Stimulated activated CD8-positive, alpha-beta memory T cell treated with anti-CD3 and anti-CD28 coated beads, Interleukin-15, amount 100 ng/mL, for 1 hour (primary cell): ENCODE measurements around the gene GUCD1.

ENCODE experiments used
- DNase-seq: peaks from one replicate; pipeline ENCODE4 v3.0.0-alpha.2; 2020; ENCODE audit warnings: low read depth

Gene GUCD1

DNA sequence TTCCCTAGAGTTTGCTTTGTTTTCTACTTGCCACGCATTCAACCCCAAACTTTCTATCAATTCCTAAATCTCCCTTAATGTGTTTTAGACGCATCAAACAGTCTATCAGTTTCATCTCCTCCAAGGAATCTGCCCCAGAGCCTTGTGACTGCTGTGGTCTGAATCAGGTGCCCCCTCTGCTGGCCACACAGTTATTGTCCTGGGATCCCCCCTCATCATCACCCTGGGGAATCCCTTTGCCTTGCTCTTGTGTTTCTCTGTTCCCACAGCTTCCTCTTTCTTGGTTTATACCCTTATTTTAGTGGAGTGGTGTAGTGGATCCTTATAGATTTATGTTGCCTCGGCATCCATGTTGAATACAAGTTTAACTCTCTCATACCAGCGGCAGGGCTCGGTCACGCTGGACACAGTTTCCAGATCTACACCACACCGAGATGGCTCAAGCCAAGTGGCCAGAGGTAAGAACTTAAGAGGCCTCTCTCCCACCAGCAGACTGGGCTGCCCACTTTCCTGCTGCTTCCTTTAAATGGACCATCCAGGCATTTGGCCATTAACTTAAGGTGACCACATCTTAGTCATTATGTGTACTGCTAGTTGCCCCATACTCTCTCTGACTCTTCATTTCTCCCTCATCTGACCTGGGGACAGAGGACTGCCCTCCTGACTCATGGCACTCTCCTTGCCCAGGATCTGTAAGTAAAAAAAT lies 51.6 kb downstream of the GUCD1 start:
- DNase-seq = peak; percentile 46

DNA sequence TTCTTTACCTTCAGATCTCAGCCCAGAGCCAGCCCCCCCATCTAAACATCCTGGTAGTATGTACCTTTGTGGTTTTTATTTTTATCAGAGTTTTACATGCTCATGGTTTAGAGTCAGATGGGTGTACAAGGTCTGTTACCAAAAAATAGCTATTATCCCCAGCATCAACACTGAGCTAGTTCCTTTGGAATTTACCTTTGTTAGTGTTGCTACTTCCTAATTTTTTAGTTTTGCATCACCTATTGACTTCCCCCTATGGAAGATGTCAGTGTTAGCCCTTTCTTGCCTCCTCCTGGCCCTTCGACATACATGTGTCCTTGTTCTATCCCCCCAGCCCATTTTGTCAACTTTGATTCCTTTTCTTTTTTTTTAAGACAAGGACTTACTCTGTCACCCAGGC lies 52.4 kb downstream of the GUCD1 start:
- no peak for DNase-seq

DNA sequence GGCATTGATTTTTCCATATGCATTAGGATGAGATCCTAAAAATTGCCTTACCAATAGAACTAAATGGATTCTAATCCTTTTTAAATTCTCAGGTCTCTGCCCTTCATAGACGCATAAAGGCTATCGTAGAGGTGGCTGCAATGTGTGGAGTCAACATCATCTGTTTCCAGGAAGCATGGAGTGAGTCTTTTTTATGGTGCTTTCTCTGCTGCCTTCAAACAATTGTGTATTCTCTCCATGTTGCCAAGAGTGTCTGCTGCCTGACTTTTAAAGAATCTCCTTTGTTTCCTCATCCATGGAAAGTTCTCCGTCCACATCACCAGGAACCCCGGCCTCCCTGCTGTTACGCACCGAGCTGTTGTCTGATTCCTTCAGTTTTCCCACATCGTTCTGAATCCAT lies 52.9 kb downstream of the GUCD1 start:
- DNase-seq = no peak

DNA sequence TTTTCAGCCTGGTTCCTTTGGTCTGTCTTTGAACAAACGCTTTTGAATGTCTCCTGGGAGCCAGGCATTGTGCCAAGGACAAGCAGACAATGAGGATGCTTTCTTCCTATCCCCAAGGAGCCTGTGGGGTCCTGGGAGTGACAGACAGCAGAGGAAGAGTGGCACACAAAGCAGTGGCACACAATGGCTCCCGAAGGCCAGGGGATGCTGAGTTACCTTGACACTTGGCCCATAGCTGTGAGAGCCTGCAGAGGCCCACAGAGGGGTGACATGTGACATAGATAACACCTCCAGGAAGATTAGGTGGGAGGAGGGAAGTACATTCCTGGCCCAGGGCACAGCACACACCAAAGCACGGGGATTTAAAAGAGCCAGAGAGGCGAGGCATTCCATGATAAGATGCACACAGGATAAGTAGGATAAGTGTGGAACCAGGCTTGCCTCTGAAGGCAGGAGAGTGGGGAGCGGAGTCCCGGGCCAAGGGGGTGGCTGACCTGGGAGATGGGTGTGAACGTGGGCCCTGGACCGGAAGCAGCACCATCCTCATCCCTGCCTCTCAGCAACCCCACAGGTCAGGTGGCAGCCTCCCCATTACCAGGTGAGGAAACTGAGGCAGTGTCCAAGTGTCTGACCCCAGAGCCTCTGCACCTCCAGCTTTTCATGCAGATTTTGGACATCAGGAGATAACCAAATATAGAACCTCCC lies 53.5 kb downstream of the GUCD1 start:
- no peak for DNase-seq

DNA sequence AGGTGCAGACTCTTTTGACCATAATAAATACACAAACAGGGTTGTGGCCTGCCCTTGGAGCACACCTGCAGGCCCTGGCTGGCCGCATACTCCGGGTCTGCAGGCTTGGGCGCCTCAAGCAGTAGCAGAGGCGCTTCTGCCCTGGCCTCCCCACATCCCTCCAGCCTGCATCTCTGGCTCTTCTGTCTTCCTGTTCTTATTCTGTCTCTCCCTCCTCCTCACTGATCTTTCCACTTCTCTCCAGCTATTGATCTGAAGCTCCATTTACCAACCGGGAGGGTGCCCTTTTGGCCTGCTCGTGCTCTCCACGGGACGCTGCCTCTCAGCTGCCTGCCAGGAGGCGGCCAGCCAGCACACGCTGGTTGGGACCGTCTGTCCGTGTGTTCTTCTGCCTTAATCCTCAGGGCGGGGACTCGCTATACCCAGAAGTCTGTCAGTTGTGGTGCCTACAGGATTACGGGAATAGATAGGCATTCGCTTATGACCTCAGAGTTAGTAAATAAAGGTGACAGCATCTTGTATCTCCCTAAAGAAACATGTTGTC lies 54.6 kb downstream of the GUCD1 start:
- DNase-seq = no peak

DNA sequence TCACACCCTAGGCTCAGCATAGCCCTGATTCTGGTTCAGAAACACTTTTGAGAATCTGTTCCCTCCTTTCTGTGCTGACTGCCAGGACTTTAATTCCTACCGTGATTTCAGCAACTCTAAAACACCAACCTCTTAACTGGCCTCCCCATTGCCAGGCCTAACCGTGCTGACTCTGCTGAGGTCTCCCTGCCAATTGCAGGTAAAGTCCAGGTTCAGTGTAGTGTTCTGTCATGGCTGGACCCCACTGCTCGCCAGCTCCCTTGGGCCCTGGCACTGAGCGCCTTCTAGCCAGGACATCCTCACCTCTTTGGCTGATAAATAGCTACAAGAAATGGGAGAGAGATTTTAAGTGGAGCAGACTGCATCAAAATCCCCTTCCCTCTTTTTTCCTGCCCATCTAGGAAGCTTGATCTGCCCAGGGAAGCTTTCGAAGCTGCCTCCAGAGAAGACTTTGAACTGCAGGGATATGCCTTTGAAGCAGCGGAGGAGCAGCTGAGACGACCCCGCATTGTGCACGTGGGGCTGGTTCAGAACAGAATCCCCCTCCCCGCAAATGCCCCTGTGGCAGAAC lies 55.1 kb downstream of the GUCD1 start:
- no peak for DNase-seq

DNA sequence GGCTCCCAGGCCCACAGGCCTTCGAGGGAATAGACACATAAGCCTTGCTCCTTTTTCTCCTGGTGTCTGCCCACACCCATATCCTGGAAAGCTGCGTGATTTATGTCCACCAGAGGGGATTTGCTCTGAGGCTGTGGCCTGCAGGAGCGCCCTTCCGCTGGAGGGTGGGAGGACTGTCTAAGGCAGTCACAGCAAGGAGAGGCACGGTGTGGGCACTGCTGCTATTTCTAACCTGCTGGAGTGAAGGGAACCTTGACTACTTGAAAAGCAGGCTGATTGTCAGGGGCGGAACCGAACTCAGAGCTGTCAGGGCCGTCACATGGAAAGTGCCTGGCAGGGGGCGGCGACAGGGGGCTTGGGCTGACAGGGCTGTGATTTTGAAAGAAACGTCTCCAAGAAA lies 56.1 kb downstream of the GUCD1 start:
- no peak for DNase-seq

DNA sequence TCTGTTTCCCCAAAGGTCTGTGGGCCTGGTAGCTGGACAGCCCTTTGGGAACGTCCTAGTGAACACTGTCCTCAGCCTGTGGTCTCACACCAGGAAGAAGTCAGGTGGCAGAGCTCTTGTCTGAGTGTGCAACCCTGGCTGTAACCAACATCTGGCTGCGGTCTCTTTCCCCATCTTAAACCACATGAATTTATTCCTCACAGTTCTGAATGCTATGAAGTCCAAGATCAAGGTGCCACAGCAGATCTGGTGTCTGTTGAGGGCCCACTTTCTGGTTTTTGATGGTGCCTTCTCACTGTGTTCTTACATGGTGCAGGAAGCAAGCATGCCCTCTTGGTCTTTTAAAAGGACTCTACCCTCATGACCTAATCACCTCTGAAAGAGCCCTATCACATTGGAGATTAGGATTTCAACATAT lies 57.1 kb downstream of the GUCD1 start:
- DNase-seq = no peak

DNA sequence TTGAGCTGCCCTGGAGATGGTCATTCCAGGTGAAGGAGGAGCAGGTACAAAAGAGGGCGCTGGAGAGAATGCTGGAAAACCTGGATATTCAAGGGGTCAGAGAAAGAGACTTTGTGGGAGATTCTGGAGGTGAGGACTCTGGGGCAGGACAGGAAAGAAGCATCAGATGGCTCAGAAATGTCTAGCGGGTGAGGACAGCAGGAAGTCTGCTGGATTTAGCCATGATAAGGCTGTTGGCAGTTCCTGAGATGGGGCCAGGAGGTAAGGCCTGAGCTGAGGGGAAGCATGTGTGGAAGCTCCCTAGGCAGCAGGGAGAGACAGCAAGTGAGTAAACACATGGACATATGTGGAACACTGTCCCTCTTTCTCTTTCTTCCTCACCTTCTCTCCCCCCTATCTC lies 58.3 kb downstream of the GUCD1 start:
- no peak for DNase-seq

DNA sequence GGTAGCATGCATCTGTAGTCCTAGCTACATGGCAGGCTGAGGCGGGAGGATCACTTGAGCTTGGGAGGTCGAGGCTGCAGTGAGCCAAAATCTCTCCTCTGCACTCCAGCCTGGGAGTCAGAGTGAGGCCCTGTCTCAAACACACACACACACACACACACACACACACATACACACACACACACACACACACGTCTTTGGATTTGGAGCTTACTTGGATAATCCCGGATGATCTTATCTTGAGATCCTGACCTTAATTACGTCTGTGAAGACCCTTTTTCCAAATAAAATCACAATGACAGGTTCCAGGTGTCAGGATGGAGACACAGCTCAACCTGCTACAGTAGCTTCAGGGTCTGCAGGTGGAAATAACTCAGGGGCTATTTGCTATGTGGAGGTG lies 58.7 kb downstream of the GUCD1 start:
- DNase-seq = no peak

DNA sequence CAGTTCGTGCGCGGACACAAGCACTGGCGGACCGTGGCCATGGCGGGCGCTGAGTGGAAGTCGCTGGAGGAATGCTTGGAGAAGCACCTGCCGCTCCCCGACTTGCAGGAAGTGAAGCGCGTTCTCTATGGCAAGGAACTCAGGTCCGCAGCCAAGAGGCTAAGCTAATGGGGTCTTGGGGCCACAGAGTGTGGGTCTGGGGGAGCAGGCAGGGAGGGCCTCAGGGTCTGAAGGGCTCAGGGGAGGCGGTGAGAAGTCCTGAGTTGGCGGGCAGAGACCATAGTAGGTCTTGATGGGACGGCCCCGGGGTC lies 59.6 kb downstream of the GUCD1 start:
- DNase-seq = no peak

DNA sequence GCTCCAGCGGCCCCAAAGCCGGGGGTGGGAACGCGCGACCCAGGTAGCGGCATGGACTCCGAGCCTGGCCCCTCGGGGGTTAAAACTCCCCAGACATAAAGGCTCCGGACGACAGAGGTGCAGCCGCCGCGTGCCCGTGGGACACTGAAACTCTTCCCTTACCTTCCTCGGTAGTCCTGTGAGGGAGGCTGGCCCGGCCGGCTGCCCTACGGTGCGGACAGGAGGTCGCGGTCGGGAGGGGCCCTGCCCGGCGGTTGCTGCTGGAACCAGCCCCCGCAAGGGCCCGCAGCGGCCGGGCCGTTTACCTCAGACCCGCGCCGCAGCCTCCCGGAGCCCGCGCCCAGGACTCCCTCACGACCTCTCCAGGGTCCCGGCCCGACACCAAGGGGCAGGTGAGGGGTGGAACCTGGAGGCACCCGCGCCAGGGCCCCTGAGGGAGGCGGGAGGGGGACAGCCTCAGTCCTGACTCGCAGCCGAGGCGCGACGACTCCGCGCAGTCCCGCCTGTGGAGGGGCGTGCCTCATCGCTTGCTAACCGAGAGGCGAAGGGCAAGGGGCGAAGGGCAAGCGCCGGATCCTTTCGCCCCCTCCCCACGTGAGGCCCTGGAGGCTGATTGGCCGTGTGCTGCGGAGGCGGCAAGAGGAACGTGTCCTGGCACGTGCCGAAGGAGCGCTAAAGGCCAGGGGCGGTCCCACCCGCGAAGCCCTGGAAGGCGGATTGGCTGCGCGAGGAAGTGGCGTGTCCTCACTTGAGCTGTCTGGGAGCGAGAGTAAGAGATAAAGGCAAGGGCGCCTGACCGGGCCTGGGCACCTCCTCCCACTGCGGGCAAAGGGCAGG lies 60.2 kb downstream of the GUCD1 start, which contains the start of gene UPB1:
Gene UPB1, plus strand, starts transcription at position 805 of the 837 bp plus-strand sequence. CDS start 72 bp downstream, outside the sequence.
- no peak for DNase-seq

DNA sequence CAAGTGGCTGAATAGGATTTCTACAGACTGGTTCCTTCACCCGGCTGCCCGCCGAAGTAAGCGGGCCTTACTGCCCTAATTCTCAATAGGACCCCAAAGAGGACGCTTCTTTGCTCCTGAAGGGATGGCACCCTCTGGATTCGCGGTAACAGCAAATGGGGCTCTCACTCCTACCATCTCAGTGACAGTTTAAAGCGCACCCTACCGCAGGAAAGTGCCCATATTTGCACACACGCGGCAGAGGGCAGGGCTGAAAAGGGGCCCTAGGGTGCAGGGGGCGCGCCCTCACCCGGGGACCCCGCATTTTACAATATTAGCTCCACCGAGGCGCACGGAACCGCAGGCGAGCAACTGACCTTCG lies 60.8 kb downstream of the GUCD1 start:
- DNase-seq = no peak

DNA sequence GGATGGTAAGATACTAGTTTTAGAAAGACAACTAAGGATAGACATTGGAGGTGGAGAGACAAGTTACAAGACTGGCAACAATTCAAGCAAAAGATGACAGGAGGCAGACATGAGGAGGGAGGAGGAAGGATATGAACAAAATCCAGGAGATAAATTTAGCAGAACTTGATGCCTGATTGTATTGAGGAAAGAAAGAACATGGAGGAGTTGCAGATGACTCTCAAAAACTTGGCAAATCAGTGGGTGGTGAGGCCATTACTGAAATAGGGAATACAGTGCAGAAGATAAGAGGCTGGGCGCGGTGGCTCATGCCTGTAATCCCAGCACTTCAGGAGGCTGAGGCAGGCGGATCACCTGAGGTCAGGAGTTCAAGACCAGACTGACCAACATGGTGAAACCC lies 62.5 kb downstream of the GUCD1 start:
- DNase-seq = no peak
